Transverse colon (tissue), 4 donors: ENCODE results near the gene BMP7. TPM values are rescaled to one million over a fixed set of nuclear protein-coding genes. Genes with fewer than 3 reads are reported as not detected.
"Not testable (repeated sequence)": the region's sequence is repeated elsewhere in the genome, so short reads cannot be mapped to it uniquely, and the experiment has no call there.

Experiments
- DNase-seq: peaks from one replicate; pipeline ENCODE4 v3.0.0-alpha.2; 2019
- H3K27ac ChIP-seq, 4 donors: fragments of 200-600 bp; sonication (generic); 2 replicates each; pipeline ENCODE4 v1.5.1; 2016 to 2018; ENCODE audit warnings: inconsistent platforms in 4 of 4
- H3K27me3 ChIP-seq: fragments of 200-600 bp; sonication (generic); 2 replicates; pipeline ENCODE4 v1.5.1; 2017; ENCODE audit warnings: inconsistent platforms
- H3K36me3 ChIP-seq, 4 donors: fragments of 200-600 bp; sonication (generic); 2 replicates each; pipeline ENCODE4 v1.5.1; 2017 to 2019; ENCODE audit warnings: inconsistent platforms in 4 of 4
- H3K4me1 ChIP-seq, 4 donors: fragments of 200-600 bp; sonication (generic); 2 replicates each; pipeline ENCODE4 v1.5.1; 2017 to 2020; ENCODE audit warnings: inconsistent platforms in 4 of 4
- H3K4me3 ChIP-seq, 4 donors: fragments of 200-600 bp; sonication (generic); 1 replicate in 1 of 4; 2 replicates in 3 of 4; pipeline versions ENCODE4 v1.5.1 to v1.6.1; 2017 to 2019; ENCODE audit warnings: inconsistent platforms in 4 of 4
- H3K9me3 ChIP-seq, 2 donors: fragments of 200-600 bp; sonication (generic); 2 replicates each; pipeline ENCODE4 v1.5.1; 2017 to 2019; ENCODE audit warnings: inconsistent platforms in 2 of 2
- EP300 ChIP-seq: sonication (generic); formaldehyde crosslinking; IDR thresholded peaks from one replicate; pipeline ENCODE4 v1.6.1; 2017; ENCODE audit warnings: antibody characterized with exemption, low read depth
- POLR2A ChIP-seq: fragments of 450-650 bp; IDR thresholded peaks from one replicate; pipeline ENCODE4 v1.6.1; 2016; ENCODE audit warnings: antibody characterized with exemption, mild to moderate bottlenecking, moderate library complexity
- POLR2AphosphoS5 ChIP-seq, 3 donors: sonication (generic); formaldehyde crosslinking; IDR thresholded peaks; one replicate each; pipeline ENCODE4 v1.6.1; 2016; ENCODE audit warnings: antibody characterized with exemption in 3 of 3
- WGBS, 2 donors: methylation state at CpG; one replicate each; pipeline ENCODE4 v1.1.5; 2018; ENCODE audit warnings: low coverage in 1 of 2; 5-methylcytosine and 5-hydroxymethylcytosine counted together
- in situ Hi-C, 4 donors: fragments of 200-750 bp; cut with MboI; loops; one replicate each; pipeline versions ENCODE4 v1.15.0 to v1.15.1; 2017; ENCODE audit warnings: low sequenced_read_pairs in 3 of 4, low pct_ligation_motif_present in 1 of 4, low pct_unique_long_range_greater_than_20kb in 1 of 4
- intact Hi-C: fragments of 100-400 bp; cut with DNase I; formaldehyde crosslinking; loops from one replicate; pipeline ENCODE4 v1.15.1; 2023; ENCODE audit warnings: low total_unique reads
- total RNA-seq, 4 donors: library from RNA; depleted of rRNA; stranded (reverse); fragments of >200 nt; gene quantifications; one replicate each; pipeline ENCODE4 v1.1.0, GENCODE V29; 2016
- TF ChIP-seq, protein P1 (sequence below), 5 experiments: fragments of 200-600 bp in 3 of 5; fragments of 450-650 bp in 2 of 5; sonication (generic) in 3 of 5; IDR thresholded peaks; 1 replicate in 2 of 5; 2 replicates in 3 of 5; pipeline ENCODE4 v1.5.1; 2016 to 2017; ENCODE audit warnings: antibody characterized with exemption in 5 of 5, inconsistent platforms in 3 of 5, mild to moderate bottlenecking in 2 of 5, moderate library complexity in 1 of 5

Gene BMP7
- total RNA-seq, 4 donors from 2014 or later: 1.4 to 2.2 (median 1.5) TPM; not detected in 1

DNA sequence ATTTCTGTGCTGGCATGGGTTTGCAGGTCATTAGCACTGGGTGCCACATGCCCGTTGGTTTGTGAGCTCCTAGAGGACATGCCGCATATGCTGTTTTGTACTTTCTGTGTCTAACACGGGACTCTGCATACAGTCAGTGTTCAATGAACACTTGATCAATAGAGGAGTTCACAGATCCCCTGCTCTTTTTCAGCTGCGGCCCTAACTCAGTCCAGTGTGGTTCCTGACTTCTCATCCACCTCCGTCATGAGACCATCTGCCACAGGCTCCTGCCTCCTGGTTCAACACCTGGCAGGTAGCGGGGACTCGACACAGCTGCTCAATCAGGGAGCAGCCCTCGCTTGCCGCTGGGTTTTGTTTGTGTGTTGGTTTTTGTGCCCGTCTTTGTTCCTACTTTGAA is 13.8 kb upstream of the BMP7 start:
- TF ChIP-seq, protein P1, sequence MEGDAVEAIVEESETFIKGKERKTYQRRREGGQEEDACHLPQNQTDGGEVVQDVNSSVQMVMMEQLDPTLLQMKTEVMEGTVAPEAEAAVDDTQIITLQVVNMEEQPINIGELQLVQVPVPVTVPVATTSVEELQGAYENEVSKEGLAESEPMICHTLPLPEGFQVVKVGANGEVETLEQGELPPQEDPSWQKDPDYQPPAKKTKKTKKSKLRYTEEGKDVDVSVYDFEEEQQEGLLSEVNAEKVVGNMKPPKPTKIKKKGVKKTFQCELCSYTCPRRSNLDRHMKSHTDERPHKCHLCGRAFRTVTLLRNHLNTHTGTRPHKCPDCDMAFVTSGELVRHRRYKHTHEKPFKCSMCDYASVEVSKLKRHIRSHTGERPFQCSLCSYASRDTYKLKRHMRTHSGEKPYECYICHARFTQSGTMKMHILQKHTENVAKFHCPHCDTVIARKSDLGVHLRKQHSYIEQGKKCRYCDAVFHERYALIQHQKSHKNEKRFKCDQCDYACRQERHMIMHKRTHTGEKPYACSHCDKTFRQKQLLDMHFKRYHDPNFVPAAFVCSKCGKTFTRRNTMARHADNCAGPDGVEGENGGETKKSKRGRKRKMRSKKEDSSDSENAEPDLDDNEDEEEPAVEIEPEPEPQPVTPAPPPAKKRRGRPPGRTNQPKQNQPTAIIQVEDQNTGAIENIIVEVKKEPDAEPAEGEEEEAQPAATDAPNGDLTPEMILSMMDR (IDR thresholded peaks at IDR 0.05): no peak
- TF ChIP-seq EP300: no peak
- TF ChIP-seq POLR2A: no peak
- TF ChIP-seq POLR2AphosphoS5 (IDR thresholded peaks at IDR 0.05): no peak
- in situ Hi-C loops: no loop called here
- Histone ChIP-seq H3K27me3 (no peaks in the 10 kb centered on the region), H3K4me1 (no peaks in the 10 kb centered on the region), H3K36me3 (no peaks in the 10 kb centered on the region), H3K4me3 (no peak overlapping the region), H3K9me3 (no peaks in the 10 kb centered on the region), H3K27ac (no peak overlapping the region)
- DNase-seq: no peak
- 85 to 95% methylated on average over 3 to 10 of the region's 10 CpGs for WGBS, 2 donors
- intact Hi-C loops: no loop called here

DNA sequence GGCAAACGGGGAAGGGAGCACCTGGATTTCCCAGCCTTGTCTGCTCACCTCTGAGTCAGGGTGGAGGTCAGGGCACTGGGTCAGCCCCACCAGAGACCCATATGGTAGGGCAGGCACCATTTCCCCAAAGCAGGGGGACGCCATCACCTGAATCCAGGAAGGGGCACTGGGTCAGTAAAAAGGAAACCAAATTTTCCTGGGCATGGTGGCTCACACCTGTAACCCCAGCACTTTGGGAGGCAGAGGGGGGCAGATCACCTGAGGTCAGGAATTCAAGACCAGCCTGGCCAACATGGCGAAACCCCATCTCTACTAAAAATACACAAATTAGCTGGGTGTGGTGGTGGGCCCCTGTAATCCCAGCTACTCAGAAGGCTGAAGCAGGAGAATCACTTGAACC is 13.1 kb upstream of the BMP7 start:
- H3K4me3 ChIP-seq, intact Hi-C loops, H3K4me1 ChIP-seq, DNase-seq, in situ Hi-C loops, H3K36me3 ChIP-seq, H3K9me3 ChIP-seq, H3K27me3 ChIP-seq, H3K27ac ChIP-seq: not testable (repeated sequence)
- WGBS, 2 donors: 60 to 82% methylated on average over 1 to 3 of the region's 3 CpGs

DNA sequence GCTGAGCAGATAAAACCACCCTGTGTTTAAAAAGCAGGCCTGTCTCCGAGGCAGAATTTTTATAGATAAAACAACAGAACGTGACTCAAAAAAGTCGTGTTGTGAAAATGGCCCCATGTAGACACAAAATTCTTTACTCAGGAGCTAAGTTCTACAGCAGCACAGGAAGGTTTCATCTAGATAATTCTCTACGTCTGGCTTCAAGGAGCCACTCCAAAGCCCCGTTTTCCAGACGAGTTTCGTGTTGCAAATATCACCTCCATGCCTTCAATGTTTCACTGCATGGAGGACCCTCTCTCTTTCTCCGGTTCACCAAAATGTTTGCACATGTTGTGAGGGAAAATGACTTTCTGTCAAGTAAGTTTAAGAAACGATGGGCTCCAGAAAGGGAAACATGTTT is 12.0 kb upstream of the BMP7 start:
- intact Hi-C loops: no loop called here

DNA sequence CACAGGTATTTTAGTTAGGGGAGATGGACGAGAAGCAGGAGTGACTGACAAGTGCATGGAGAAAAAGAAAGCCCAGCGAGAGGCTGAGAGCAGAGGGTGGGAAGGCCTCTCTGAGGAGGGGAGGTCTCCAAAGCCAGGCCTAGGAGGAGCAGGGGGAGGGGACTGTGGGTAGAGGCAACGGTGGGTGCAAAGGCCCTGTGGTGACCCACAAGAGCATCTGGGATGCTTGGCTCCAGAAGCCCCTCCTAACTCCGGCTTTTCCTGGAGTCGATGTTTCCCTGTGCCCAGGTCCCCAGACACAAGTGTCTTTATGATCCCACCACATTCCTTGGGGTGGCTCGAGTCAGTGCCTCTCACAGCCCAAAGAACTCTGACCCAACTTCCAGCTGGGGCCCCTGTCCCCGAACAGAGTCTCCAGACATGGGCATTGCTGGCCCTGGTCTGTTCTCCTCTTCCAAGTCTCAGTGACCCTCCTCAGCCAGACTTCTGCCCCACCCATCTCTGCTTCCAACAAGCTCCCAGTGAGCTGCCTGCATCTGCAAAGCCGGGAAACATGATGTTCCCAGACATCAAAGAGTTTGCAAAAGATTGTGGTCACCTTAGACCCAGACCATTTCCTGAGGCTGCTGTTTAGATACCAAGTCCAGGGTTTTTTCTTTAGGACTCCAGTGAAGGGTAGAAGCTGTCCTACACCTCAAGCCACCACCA is 11.1 kb upstream of the BMP7 start:
- no peak overlapping the region for H3K4me3 ChIP-seq
- WGBS, 2 donors: 69 to 86% methylated on average over 2 to 8 of the region's 8 CpGs
- in situ Hi-C loops (no loop called here), intact Hi-C loops (no loop called here)
- H3K9me3 ChIP-seq: no peaks in the 10 kb centered on the region
- no peaks in the 10 kb centered on the region for H3K27me3 ChIP-seq
- TF ChIP-seq EP300 (no peak), POLR2A (no peak), POLR2AphosphoS5 (IDR thresholded peaks at IDR 0.05) (no peak)
- TF ChIP-seq, protein P1 (IDR thresholded peaks at IDR 0.05): no peak
- H3K4me1 ChIP-seq: no peaks in the 10 kb centered on the region
- no peaks in the 10 kb centered on the region for H3K36me3 ChIP-seq
- H3K27ac ChIP-seq: no peak overlapping the region
- DNase-seq: no peak

More for the DNA sequence above, 12.0 kb upstream of the BMP7 start:
- Histone ChIP-seq H3K4me3 (no peak overlapping the region), H3K9me3 (no peaks in the 10 kb centered on the region), H3K27me3 (no peaks in the 10 kb centered on the region), H3K27ac (no peak overlapping the region), H3K36me3 (no peaks in the 10 kb centered on the region), H3K4me1 (no peaks in the 10 kb centered on the region)
- no peak for DNase-seq
- WGBS, 2 donors: 50 to 60% methylated on average over 9 of the region's 9 CpGs
- in situ Hi-C loops: no loop called here
- TF ChIP-seq, protein P1 (IDR thresholded peaks at IDR 0.05): no peak
- no peak for TF ChIP-seq POLR2A
- no peak for TF ChIP-seq EP300
- no peak for TF ChIP-seq POLR2AphosphoS5 (IDR thresholded peaks at IDR 0.05)

DNA sequence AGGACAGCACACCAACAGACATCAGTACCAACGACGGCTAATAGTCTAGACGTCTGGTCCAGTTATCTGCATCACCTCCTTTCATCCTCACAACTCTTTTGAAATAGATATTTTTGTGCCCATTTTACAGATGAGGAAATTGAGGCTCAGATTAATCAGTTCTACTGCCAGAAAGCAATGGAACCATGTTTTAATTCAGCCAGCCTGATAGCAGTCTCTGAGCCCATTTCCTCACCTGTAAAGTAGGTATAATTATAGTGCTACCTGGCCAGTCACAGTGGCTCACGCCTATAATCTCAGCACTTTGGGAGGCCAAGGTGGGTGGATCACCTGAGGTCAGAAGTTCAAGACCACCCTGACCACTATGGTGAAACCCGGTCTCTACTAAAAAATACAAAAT is 9.8 kb upstream of the BMP7 start:
- in situ Hi-C loops (no loop called here), intact Hi-C loops (no loop called here)
- no peak for DNase-seq
- H3K4me1 ChIP-seq: no peaks in the 10 kb centered on the region
- TF ChIP-seq POLR2AphosphoS5 (IDR thresholded peaks at IDR 0.05) (no peak), POLR2A (no peak), EP300 (no peak)
- TF ChIP-seq, protein P1 (IDR thresholded peaks at IDR 0.05): no peak
- H3K4me3 ChIP-seq: no peak overlapping the region
- H3K27ac ChIP-seq: no peak overlapping the region
- H3K27me3 ChIP-seq: no peaks in the 10 kb centered on the region
- WGBS, 2 donors: 78% methylated on average over 5 of the region's 5 CpGs; no CpG with 5 or more reads in 1 of the 2 donors
- H3K36me3 ChIP-seq: no peaks in the 10 kb centered on the region
- no peaks in the 10 kb centered on the region for H3K9me3 ChIP-seq
